ENCODE data around the gene ZP2. TPM values are rescaled to one million over a fixed set of nuclear protein-coding genes. Genes with fewer than 3 reads are reported as not detected.

The ZP2 gene
- total and polyA plus RNA-seq, 7 donors, result not detected

GRCh38 chr16:21194771-21195301 is 16.5 kb downstream of the ZP2 start:
- no peak for ATAC-seq
- Histone ChIP-seq H3K27ac (no peak overlapping the region), H3K4me1 (no peaks in the 10 kb centered on the region), H3K36me3 (ENCODE audit: insufficient read depth in 1 of 2, low read depth in 1 of 2) (no peaks in the 10 kb centered on the region), H3K27me3 (ENCODE audit: insufficient read depth in 3 of 3, low read length in 2 of 3) (no peaks in the 10 kb centered on the region), H3K4me3 (no peak overlapping the region), H3K9me3 (no peaks in the 10 kb centered on the region)
- no peak for TF ChIP-seq CTCF (IDR thresholded peaks at IDR 0.05)
- 14 to 27% (median 19%) methylated on average over 6 of the region's 6 CpGs for WGBS, 3 donors
- DNase-seq, result no peak
- intact Hi-C loops (cut with DNase I), result no loop called here

GRCh38 chr16:21192991-21193390 is 18.4 kb downstream of the ZP2 start:
- no peak for TF ChIP-seq CTCF (IDR thresholded peaks at IDR 0.05)
- intact Hi-C loops (cut with DNase I), result no loop called here
- Histone ChIP-seq H3K36me3 (ENCODE audit: insufficient read depth in 1 of 2, low read depth in 1 of 2) (no peaks in the 10 kb centered on the region), H3K27me3 (ENCODE audit: insufficient read depth in 3 of 3, low read length in 2 of 3) (no peaks in the 10 kb centered on the region), H3K9me3 (no peaks in the 10 kb centered on the region), H3K4me3 (no peak overlapping the region), H3K4me1 (no peaks in the 10 kb centered on the region), H3K27ac (no peak overlapping the region)
- ATAC-seq, result no peak
- no peak for DNase-seq
- 76 to 100% (median 87%) methylated on average over 1 of the region's 1 CpG for WGBS, 3 donors

GRCh38 chr16:21190599-21190998 is 20.8 kb downstream of the ZP2 start:
- DNase-seq (no peak), ATAC-seq (no peak)
- H3K27me3 ChIP-seq (ENCODE audit: insufficient read depth in 3 of 3, low read length in 2 of 3), result no peaks in the 10 kb centered on the region
- no peaks in the 10 kb centered on the region for H3K4me1 ChIP-seq
- no peaks in the 10 kb centered on the region for H3K36me3 ChIP-seq (ENCODE audit: insufficient read depth in 1 of 2, low read depth in 1 of 2)
- intact Hi-C loops (cut with DNase I), result no loop called here
- H3K27ac ChIP-seq, result no peak overlapping the region
- no peak for TF ChIP-seq CTCF (IDR thresholded peaks at IDR 0.05)
- H3K9me3 ChIP-seq, result no peaks in the 10 kb centered on the region
- no peak overlapping the region for H3K4me3 ChIP-seq

- TF ChIP-seq CTCF (IDR thresholded peaks at IDR 0.05), result no peak
- H3K27me3 ChIP-seq (ENCODE audit: insufficient read depth in 3 of 3, low read length in 2 of 3), result no peaks in the 10 kb centered on the region
- H3K9me3 ChIP-seq, result no peaks in the 10 kb centered on the region
- no peak overlapping the region for H3K4me3 ChIP-seq
- no peak overlapping the region for H3K27ac ChIP-seq
- 91 to 96% (median 95%) methylated on average over 4 of the region's 4 CpGs for WGBS, 3 donors
- DNase-seq, result no peak
- intact Hi-C loops (cut with DNase I), result no loop called here
- H3K4me1 ChIP-seq, result no peaks in the 10 kb centered on the region
- no peaks in the 10 kb centered on the region for H3K36me3 ChIP-seq (ENCODE audit: insufficient read depth in 1 of 2, low read depth in 1 of 2)
- ATAC-seq, result no peak
Observed at GRCh38 chr16:21190013-21190412, 21.4 kb downstream of the ZP2 start.

- intact Hi-C loops (cut with DNase I), result loop anchor here (2.0 to 5.0 kb wide), 4 partner anchors 88 to 1133 kb away; partner anchors contain the start of gene CRYM (in 1 of the 2)
Observed at GRCh38 chr16:21189311-21189710, 22.1 kb downstream of the ZP2 start.

More at GRCh38 chr16:21189311-21189710, 22.1 kb downstream of the ZP2 start:
- Histone ChIP-seq H3K36me3 (ENCODE audit: insufficient read depth in 1 of 2, low read depth in 1 of 2) (no peaks in the 10 kb centered on the region), H3K27me3 (ENCODE audit: insufficient read depth in 3 of 3, low read length in 2 of 3) (no peaks in the 10 kb centered on the region), H3K4me1 (no peaks in the 10 kb centered on the region), H3K9me3 (no peaks in the 10 kb centered on the region), H3K27ac (no peak overlapping the region), H3K4me3 (no peak overlapping the region)
- no peak for DNase-seq
- ATAC-seq, result no peak
- TF ChIP-seq CTCF (IDR thresholded peaks at IDR 0.05), result no peak
- WGBS, 3 donors, result 83 to 96% (median 90%) methylated on average over 5 of the region's 5 CpGs
